NCI-H2196 (cell line): ENCODE data around the gene NOD1.
A peak's percentile ranks its signal among the peaks of the same experiment; 100 is the strongest.

Source experiments
- DNase-seq: peaks from one replicate; lab custom pipeline; 2025; ENCODE audit not compliant: unreplicated experiment; lab: John Stamatoyannopoulos, UW

The NOD1 gene

GRCh38 chr7:30471205-30471604 lies 7.4 kb downstream of the NOD1 start:
- DNase-seq = no peak

GRCh38 chr7:30470771-30471170 lies 7.8 kb downstream of the NOD1 start:
- peak; percentile 53 for DNase-seq

- DNase-seq = peak; percentile 19
Observed at GRCh38 chr7:30470163-30470770, 8.3 kb downstream of the NOD1 start.

GRCh38 chr7:30469303-30469702 lies 9.3 kb downstream of the NOD1 start:
- DNase-seq = no peak

GRCh38 chr7:30468791-30469190 lies 9.8 kb downstream of the NOD1 start:
- DNase-seq = no peak

GRCh38 chr7:30468041-30468440 lies 10.5 kb downstream of the NOD1 start:
- no peak for DNase-seq

GRCh38 chr7:30467271-30467670 lies 11.3 kb downstream of the NOD1 start:
- DNase-seq = no peak

GRCh38 chr7:30466266-30466665 lies 12.3 kb downstream of the NOD1 start:
- no peak for DNase-seq

- no peak for DNase-seq
Observed at GRCh38 chr7:30465811-30466180, 12.8 kb downstream of the NOD1 start.

GRCh38 chr7:30465046-30465810 lies 13.4 kb downstream of the NOD1 start:
- DNase-seq = no peak

GRCh38 chr7:30464231-30464671 lies 14.3 kb downstream of the NOD1 start:
- no peak for DNase-seq

GRCh38 chr7:30463405-30464145 lies 15.0 kb downstream of the NOD1 start:
- no peak for DNase-seq

- no peak for DNase-seq
Observed at GRCh38 chr7:30462179-30462578, 16.4 kb downstream of the NOD1 start.

GRCh38 chr7:30460246-30460633 lies 18.3 kb downstream of the NOD1 start:
- DNase-seq = no peak

GRCh38 chr7:30459591-30460245 lies 18.9 kb downstream of the NOD1 start:
- no peak for DNase-seq

- no peak for DNase-seq
Observed at GRCh38 chr7:30458311-30458710, 20.3 kb downstream of the NOD1 start.

GRCh38 chr7:30453921-30454320 lies 24.7 kb downstream of the NOD1 start:
- DNase-seq = no peak

- no peak for DNase-seq
Observed at GRCh38 chr7:30453016-30453415, 25.6 kb downstream of the NOD1 start.

- DNase-seq = no peak
Observed at GRCh38 chr7:30452280-30452930, 26.2 kb downstream of the NOD1 start.

- DNase-seq = no peak
Observed at GRCh38 chr7:30451539-30452279, 26.9 kb downstream of the NOD1 start.
